Germinal center (tissue), 1 donor: Measurements from ENCODE around the gene DOCK6.

ENCODE experiments used
- DNase-seq: peaks from one replicate; pipeline ENCODE4 v3.0.0; 2012; ENCODE audit warnings: mixed read lengths, low spot score

Gene DOCK6

GRCh38 chr19:11261971-11262839, at the start of gene DOCK6:
Gene DOCK6, minus strand, starts transcription at chr19:11262524. Its CDS starts 84 bp downstream, at chr19:11262440.
- peak; percentile 47 for DNase-seq

GRCh38 chr19:11306337-11306736, 44.0 kb upstream of the DOCK6 start:
- no peak for DNase-seq

- no peak for DNase-seq
These were observed 42.6 kb upstream of the DOCK6 start for GRCh38 chr19:11304936-11305335.

- DNase-seq, result no peak
These were observed 38.4 kb upstream of the DOCK6 start for GRCh38 chr19:11300811-11301120.

GRCh38 chr19:11299946-11300810, 37.9 kb upstream of the DOCK6 start:
- no peak for DNase-seq

GRCh38 chr19:11296264-11296663, 33.9 kb upstream of the DOCK6 start:
- no peak for DNase-seq

- no peak for DNase-seq
These were observed 33.4 kb upstream of the DOCK6 start, which contains the start of gene TSPAN16 for GRCh38 chr19:11295665-11296245. Gene TSPAN16, plus strand, starts transcription at chr19:11296160. Its CDS starts 138 bp downstream, at chr19:11296298.

GRCh38 chr19:11295180-11295579, 32.9 kb upstream of the DOCK6 start:
- no peak for DNase-seq

- DNase-seq, result peak; percentile 85
These were observed 31.4 kb upstream of the DOCK6 start for GRCh38 chr19:11293433-11294389.

- DNase-seq, result no peak
These were observed 29.7 kb upstream of the DOCK6 start for GRCh38 chr19:11291991-11292390.

GRCh38 chr19:11291415-11291814, 29.1 kb upstream of the DOCK6 start:
- no peak for DNase-seq

GRCh38 chr19:11290256-11290655, 27.9 kb upstream of the DOCK6 start:
- no peak for DNase-seq

GRCh38 chr19:11288349-11288748, 26.0 kb upstream of the DOCK6 start:
- DNase-seq, result no peak

GRCh38 chr19:11286312-11286974, 24.1 kb upstream of the DOCK6 start:
- DNase-seq, result no peak

GRCh38 chr19:11284515-11284914, 22.2 kb upstream of the DOCK6 start:
- no peak for DNase-seq

- DNase-seq, result no peak
These were observed 19.2 kb upstream of the DOCK6 start for GRCh38 chr19:11281356-11282049.

GRCh38 chr19:11279505-11280236, 17.3 kb upstream of the DOCK6 start:
- DNase-seq, result no peak

GRCh38 chr19:11278670-11279069, 16.3 kb upstream of the DOCK6 start:
- no peak for DNase-seq

- no peak for DNase-seq
These were observed 12.3 kb upstream of the DOCK6 start for GRCh38 chr19:11274533-11275086.
